Measurements from ENCODE around the gene CALM3.

GRCh38 chr19:46609511-46610412 is 8.6 kb downstream of the CALM3 start:
- TF ChIP-seq POLR2A (IDR thresholded peaks at IDR 0.05; ENCODE audit: low read length) (no peak), GATA1 (IDR thresholded peaks at IDR 0.05; ENCODE audit: low read depth, low read length) (no peak)

All from erythroblast (primary cell).